Hair follicular keratinocyte (primary cell): ENCODE data around the gene SYNPR. TPM values are rescaled to one million over a fixed set of nuclear protein-coding genes. Genes with fewer than 3 reads are reported as not detected.

Source experiments
- total RNA-seq: library from RNA; depleted of rRNA; stranded (reverse); fragments of >200 nt; gene quantifications from 2 replicates; pipeline ENCODE4 v1.2.3, GENCODE V29; 2015

Gene SYNPR
- total RNA-seq = not detected in 2 replicates

GRCh38 chr3:63278171-63279004 lies at the start of gene SYNPR:
Gene SYNPR (plus strand): TSS chr3:63278308.

DNA sequence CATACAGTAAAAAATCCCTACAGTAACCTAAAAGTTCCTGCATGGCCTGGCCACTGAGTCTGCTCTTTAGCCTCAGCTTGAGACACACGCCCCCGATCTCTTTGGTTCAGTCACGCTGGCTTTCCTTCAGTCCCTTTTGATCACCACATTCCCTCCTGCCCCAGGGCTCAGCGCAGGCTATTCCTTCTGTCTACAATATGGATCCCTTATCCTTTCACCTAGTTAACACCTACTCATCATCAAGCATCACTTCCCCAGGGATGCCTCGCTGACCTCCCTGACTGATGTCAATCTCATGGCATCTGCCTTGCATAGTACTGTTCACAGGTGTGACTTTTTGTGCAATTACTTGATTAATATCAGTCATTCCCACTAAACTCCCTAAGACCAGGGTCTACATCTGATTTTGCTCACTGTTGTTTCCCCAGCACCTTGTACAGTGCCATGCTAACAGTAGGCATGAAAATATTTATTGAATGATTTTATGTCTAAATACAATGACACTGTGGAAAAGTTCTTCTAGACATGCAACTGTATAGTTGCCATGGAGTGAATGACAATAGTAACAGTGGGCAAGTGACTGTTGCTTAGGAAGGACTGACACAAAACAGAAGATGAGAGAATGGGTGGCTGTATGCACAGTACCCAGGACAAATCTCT lies 374.1 kb downstream of the SYNPR start, which contains the start of gene SNTN:
SNTN (plus strand) TSS at position 610 of the 660 bp plus-strand sequence; CDS start at position 623, 13 bp downstream.

